ENCODE measurements around the gene MC1R. TPM values are rescaled to one million over a fixed set of nuclear protein-coding genes. Genes with fewer than 3 reads are reported as not detected.

MC1R gene
- total RNA-seq, 1 experiment from 2014 or later: 12.2 TPM

DNA sequence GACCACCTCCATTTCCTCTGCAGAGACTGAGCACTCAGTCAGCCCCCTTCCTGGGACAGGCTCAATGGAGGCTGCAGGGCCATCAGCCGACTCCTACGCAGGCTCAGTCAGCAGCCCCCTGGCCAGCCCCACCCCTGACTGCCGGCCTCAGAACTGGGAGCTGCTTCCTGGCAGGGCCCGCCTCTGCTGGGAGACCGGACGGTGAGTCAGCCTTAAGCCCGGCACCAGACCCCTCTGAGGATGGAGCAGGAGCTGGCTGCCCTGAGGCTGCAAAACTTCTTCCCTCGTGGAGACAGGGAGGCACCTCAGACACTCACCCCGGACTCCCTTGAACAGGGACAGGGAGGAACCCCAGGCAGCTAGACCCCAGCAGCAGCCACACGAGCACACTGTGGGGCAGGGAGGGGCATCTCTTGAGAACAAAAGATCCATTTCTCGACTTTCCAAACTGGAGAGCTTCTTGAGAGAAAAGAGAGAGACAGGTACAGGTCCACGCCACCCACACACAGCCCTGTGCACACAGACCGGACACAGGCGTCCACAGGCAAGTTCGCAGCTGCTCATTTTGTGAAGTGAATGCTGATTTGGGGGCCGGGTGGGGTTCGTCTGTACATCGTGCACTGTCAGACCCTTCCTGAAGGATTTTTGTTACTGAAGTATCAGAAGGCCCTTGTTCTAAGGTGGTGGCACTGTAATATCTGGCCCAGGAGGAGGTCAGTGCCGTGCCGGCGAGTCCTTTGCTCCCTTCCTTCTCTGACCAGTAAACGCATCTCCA, 3.2 kb downstream of the MC1R start (continued):
- no peak for TF ChIP-seq ZBTB33 (IDR thresholded peaks at IDR 0.05; ENCODE audit: extremely low read depth, insufficient replicate concordance, low read length)

GRCh38 chr16:89922477-89922883, 3.8 kb downstream of the MC1R start:
- peaks cover 42 to 76% of the 10 kb centered on the region in 2 experiments for H3K4me1 ChIP-seq (ENCODE audit: control insufficient read depth in 1 of 2, insufficient read depth in 2 of 2, low read length in 2 of 2)
- CTCF ChIA-PET: interaction anchor here (1.2 to 5.1 kb wide), 7 partner anchors 13 to 222 kb away, joined by 3 to 57 read pairs (median 4); partner anchors contain the start of genes DEF8 and TCF25
- TF ChIP-seq MAX (IDR thresholded peaks at IDR 0.05) (no peak), REST (IDR thresholded peaks at IDR 0.05; ENCODE audit: low read depth) (no peak), EZH2 (IDR thresholded peaks at IDR 0.05) (no peak), FOSL1 (IDR thresholded peaks at IDR 0.05; ENCODE audit: low read depth) (no peak), TCF7L2 (IDR thresholded peaks at IDR 0.05; ENCODE audit: borderline replicate concordance, extremely low read depth, insufficient read depth, insufficient read length) (peak; percentile 79), CBX3 (IDR thresholded peaks at IDR 0.05; ENCODE audit: low read depth) (no peak), POLR2AphosphoS5 (IDR thresholded peaks at IDR 0.05; ENCODE audit: low read depth, low read length) (peak; percentile 79), ELF1 (IDR thresholded peaks at IDR 0.05; ENCODE audit: borderline replicate concordance, low read depth) (no peak), RAD21 (IDR thresholded peaks at IDR 0.05; ENCODE audit: low read depth) (no peak), CTCF (IDR thresholded peaks at IDR 0.05 in 2 of 3, conservative IDR thresholded peaks at IDR 0.05 in 1 of 3; ENCODE audit: borderline replicate concordance in 1 of 3, insufficient read depth in 1 of 3, low read depth in 2 of 3, low read length in 2 of 3) (no peak), CEBPB (IDR thresholded peaks at IDR 0.05; ENCODE audit: low read depth) (no peak)

More at GRCh38 chr16:89922477-89922883, 3.8 kb downstream of the MC1R start:
- intact Hi-C loops (cut with micrococcal nuclease): loop anchor here (5.0 kb wide), 1 partner anchor 50 kb away; the partner anchor contains the start of gene TCF25
- peak overlapping the region; percentile 79 for H3K4me2 ChIP-seq (ENCODE audit: low read length)
- H3K9me2 ChIP-seq (ENCODE audit: insufficient read depth): no peaks in the 10 kb centered on the region
- no peak overlapping the region for H2AFZ ChIP-seq (ENCODE audit: low read depth, low read length, poor library complexity, severe bottlenecking)
- ChIA-PET POLR2A (interaction anchor here (0.9 to 3.5 kb wide), 16 partner anchors 9 to 222 kb away, joined by 3 to 22 read pairs (median 5); partner anchors contain the start of genes DEF8, SPATA2L and TCF25), RAD21 (ENCODE audit: low non-redundant PET in 1 of 2, low total read pairs in 2 of 2, uncharacterized antibody in 2 of 2, unreplicated experiment in 2 of 2) (interaction anchor here (0.5 to 1.1 kb wide), 3 partner anchors 49 to 232 kb away, joined by 3 to 6 read pairs (median 4); partner anchors contain the start of gene TCF25 (in 1 of the 2))
- no peaks in the 10 kb centered on the region for H3K27me3 ChIP-seq (ENCODE audit: insufficient read depth, low read length)
- peaks cover 8% of the 10 kb centered on the region; the same call in 1 of the 2 replicates for H4K20me1 ChIP-seq (ENCODE audit: insufficient read depth)
- H3K27ac ChIP-seq (ENCODE audit: low read depth, low read length): peak overlapping the region; percentile 100
- H3K4me3 ChIP-seq (replicated peaks in 1 of 2; ENCODE audit: low read depth in 1 of 2, low read length in 2 of 2): peak overlapping the region; percentile 74 to 91
- H3K9ac ChIP-seq (ENCODE audit: low read length): peak overlapping the region; percentile 74
- peaks cover 1 to 4% of the 10 kb centered on the region in 2 experiments; a peak in 3 of 4 replicates for H3K36me3 ChIP-seq (ENCODE audit: control insufficient read depth in 1 of 2, insufficient read depth in 2 of 2, low read length in 2 of 2)
- DNase-seq (ENCODE audit: low read depth, low spot score): peak; percentile 82
- no TSS peak for BruUV-seq (replicated peaks)
- H3K79me2 ChIP-seq (ENCODE audit: insufficient read depth, low read length): peaks cover 42% of the 10 kb centered on the region
- ATAC-seq: peak; percentile 33
- H3K9me3 ChIP-seq (ENCODE audit: control insufficient read depth in 1 of 2, insufficient read depth in 1 of 2, low read depth in 1 of 2, low read length in 2 of 2): no peaks in the 10 kb centered on the region
